Measurements from ENCODE around the gene SMIM36. TPM values are rescaled to one million over a fixed set of nuclear protein-coding genes. Genes with fewer than 3 reads are reported as not detected.
A peak's percentile ranks its signal among the peaks of the same experiment; 100 is the strongest.

Gene SMIM36
- not detected for total RNA-seq
- not detected for polyA plus RNA-seq

DNA sequence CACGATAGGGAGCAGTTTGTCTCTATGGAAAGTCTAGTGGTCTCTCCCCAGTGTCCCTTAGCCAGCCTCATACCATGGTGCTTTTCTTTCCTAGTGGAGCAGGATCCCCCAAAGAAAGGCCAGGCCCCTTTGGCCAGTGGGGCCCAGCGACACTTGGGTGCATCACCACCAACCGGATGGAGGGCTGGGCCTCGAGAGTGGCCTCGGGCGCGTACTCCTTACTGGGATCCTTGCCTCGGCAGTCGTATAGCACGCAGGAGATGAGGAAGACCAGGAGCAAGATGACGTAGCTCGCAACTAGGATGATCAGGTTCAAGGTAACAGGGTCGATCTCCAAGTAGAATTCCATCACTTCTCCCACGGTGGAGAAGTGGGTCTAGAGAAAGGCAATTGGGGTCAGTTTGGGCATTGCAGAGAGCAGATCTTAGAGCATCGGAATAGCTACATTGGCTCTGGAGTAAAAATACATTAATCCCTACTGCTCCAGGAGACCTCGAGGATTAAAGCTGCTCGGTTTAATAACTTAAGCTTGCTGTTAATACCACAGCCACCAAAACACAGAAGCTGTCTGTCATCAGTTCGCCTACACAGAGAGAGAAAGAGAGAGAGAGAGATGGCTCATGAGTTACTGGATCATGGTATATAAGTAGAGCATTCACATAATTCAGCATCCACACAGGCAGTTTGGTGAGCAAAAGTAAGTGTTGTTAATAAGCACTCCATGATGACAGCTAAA lies at the start of gene SMIM36:
Gene SMIM36 (minus strand): TSS at position 467 of the 736 bp plus-strand sequence.
- H3K36me3 Mint-ChIP-seq: no peaks in the 10 kb centered on the region
- H3K9me3 Mint-ChIP-seq: no peaks in the 10 kb centered on the region
- H3K4me3 ChIP-seq (ENCODE audit: low read length): no peak within 1 kb of the TSS
- peaks cover 0 to 4% of the 10 kb centered on the region in 2 donors for H3K27me3 Mint-ChIP-seq
- no peaks in the 10 kb centered on the region for H3K4me1 Mint-ChIP-seq
- ChIA-PET CTCF (no interaction called here), POLR2A (no interaction called here)
- no peaks in the 10 kb centered on the region for H3K36me3 ChIP-seq (ENCODE audit: insufficient read depth, low read length)
- no peak within 1 kb of the TSS for H3K27ac Mint-ChIP-seq
- no peaks in the 10 kb centered on the region for H3K27me3 ChIP-seq (ENCODE audit: insufficient read depth, low read length, poor library complexity, severe bottlenecking)
- H3K9me3 ChIP-seq (ENCODE audit: low read length): no peaks in the 10 kb centered on the region
- H3K4me1 ChIP-seq (ENCODE audit: insufficient read depth, low read length): no peaks in the 10 kb centered on the region
- H3K4me3 Mint-ChIP-seq: no peak within 1 kb of the TSS
- no peak for DNase-seq
- H3K27ac ChIP-seq (ENCODE audit: low read depth, low read length): no peak within 1 kb of the TSS

GRCh38 chr17:55555772-55556171 lies 44.5 kb upstream of the SMIM36 start:
- ChIA-PET POLR2A (no interaction called here), CTCF (no interaction called here)
- DNase-seq: no peak
- peaks cover 0 to 5% (median 0%) of the 10 kb centered on the region in 5 donors for H3K9me3 Mint-ChIP-seq
- H3K36me3 Mint-ChIP-seq: no peaks in the 10 kb centered on the region
- no peaks in the 10 kb centered on the region for H3K27me3 ChIP-seq (ENCODE audit: insufficient read depth, low read length, poor library complexity, severe bottlenecking)
- H3K36me3 ChIP-seq (ENCODE audit: insufficient read depth, low read length): no peaks in the 10 kb centered on the region
- no peak overlapping the region for H3K4me3 Mint-ChIP-seq
- H3K27ac ChIP-seq (ENCODE audit: low read depth, low read length): no peak overlapping the region
- H3K27me3 Mint-ChIP-seq: peaks cover 8 to 22% of the 10 kb centered on the region in 2 donors
- no peaks in the 10 kb centered on the region for H3K9me3 ChIP-seq (ENCODE audit: low read length)
- H3K4me1 Mint-ChIP-seq: no peaks in the 10 kb centered on the region
- peak overlapping the region in 1 of 8 donors; percentile 58 for H3K27ac Mint-ChIP-seq
- no peaks in the 10 kb centered on the region for H3K4me1 ChIP-seq (ENCODE audit: insufficient read depth, low read length)
- H3K4me3 ChIP-seq (ENCODE audit: low read length): no peak overlapping the region

GRCh38 chr17:55549140-55549539 lies 37.9 kb upstream of the SMIM36 start:
- no peaks in the 10 kb centered on the region for H3K36me3 ChIP-seq (ENCODE audit: insufficient read depth, low read length)
- DNase-seq: no peak
- no peak overlapping the region for H3K27ac Mint-ChIP-seq
- H3K27me3 ChIP-seq (ENCODE audit: insufficient read depth, low read length, poor library complexity, severe bottlenecking): no peaks in the 10 kb centered on the region
- H3K4me3 ChIP-seq (ENCODE audit: low read length): no peak overlapping the region
- H3K27me3 Mint-ChIP-seq: peaks cover 5 to 20% of the 10 kb centered on the region in 2 donors
- H3K27ac ChIP-seq (ENCODE audit: low read depth, low read length): no peak overlapping the region
- H3K4me1 Mint-ChIP-seq: no peaks in the 10 kb centered on the region
- ChIA-PET POLR2A (no interaction called here), CTCF (no interaction called here)
- no peak overlapping the region for H3K4me3 Mint-ChIP-seq
- H3K9me3 Mint-ChIP-seq: peaks cover 0 to 2% (median under 1%) of the 10 kb centered on the region in 5 donors
- no peaks in the 10 kb centered on the region for H3K36me3 Mint-ChIP-seq
- no peaks in the 10 kb centered on the region for H3K9me3 ChIP-seq (ENCODE audit: low read length)
- H3K4me1 ChIP-seq (ENCODE audit: insufficient read depth, low read length): no peaks in the 10 kb centered on the region

GRCh38 chr17:55546991-55547664 lies 35.9 kb upstream of the SMIM36 start:
- no peaks in the 10 kb centered on the region for H3K27me3 ChIP-seq (ENCODE audit: insufficient read depth, low read length, poor library complexity, severe bottlenecking)
- H3K9me3 ChIP-seq (ENCODE audit: low read length): no peaks in the 10 kb centered on the region
- Mint-ChIP-seq H3K4me3 (no peak overlapping the region), H3K4me1 (no peaks in the 10 kb centered on the region), H3K27ac (no peak overlapping the region), H3K27me3 (peaks cover 8 to 33% of the 10 kb centered on the region in 2 donors), H3K36me3 (no peaks in the 10 kb centered on the region), H3K9me3 (peaks cover 0 to 9% (median 4%) of the 10 kb centered on the region in 5 donors)
- no peak overlapping the region for H3K4me3 ChIP-seq (ENCODE audit: low read length)
- no peaks in the 10 kb centered on the region for H3K4me1 ChIP-seq (ENCODE audit: insufficient read depth, low read length)
- H3K27ac ChIP-seq (ENCODE audit: low read depth, low read length): no peak overlapping the region
- H3K36me3 ChIP-seq (ENCODE audit: insufficient read depth, low read length): no peaks in the 10 kb centered on the region
- CTCF ChIA-PET: no interaction called here
- no peak for DNase-seq
- POLR2A ChIA-PET: no interaction called here

DNA sequence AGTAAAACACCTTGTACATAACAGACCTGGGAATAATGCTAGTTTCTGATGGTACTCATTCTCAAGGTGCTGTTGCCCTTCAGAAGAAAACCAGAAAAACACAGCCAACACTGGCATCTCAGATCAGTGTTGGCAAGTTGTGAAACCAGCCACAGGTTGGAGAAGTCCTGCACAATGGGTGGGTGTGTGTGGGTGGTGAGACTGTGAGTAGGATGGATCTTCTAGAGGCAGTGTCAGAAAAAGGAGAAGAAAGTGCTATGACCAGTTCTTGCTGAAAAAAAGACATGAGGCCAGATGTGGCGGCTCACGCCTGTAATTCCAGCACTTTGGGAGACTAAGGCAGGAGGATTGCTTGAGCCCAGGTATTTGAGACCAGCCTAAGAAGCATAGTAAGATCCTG lies 35.2 kb upstream of the SMIM36 start:
- H3K27me3 Mint-ChIP-seq: peaks cover 8 to 35% of the 10 kb centered on the region in 2 donors
- H3K9me3 Mint-ChIP-seq: peaks cover 0 to 9% (median 4%) of the 10 kb centered on the region in 5 donors
- no peak overlapping the region for H3K27ac ChIP-seq (ENCODE audit: low read depth, low read length)
- H3K4me3 ChIP-seq (ENCODE audit: low read length): no peak overlapping the region
- ChIA-PET CTCF (no interaction called here), POLR2A (no interaction called here)
- no peaks in the 10 kb centered on the region for H3K36me3 ChIP-seq (ENCODE audit: insufficient read depth, low read length)
- no peak for DNase-seq
- no peak overlapping the region for H3K27ac Mint-ChIP-seq
- H3K4me3 Mint-ChIP-seq: no peak overlapping the region
- H3K4me1 ChIP-seq (ENCODE audit: insufficient read depth, low read length): no peaks in the 10 kb centered on the region
- no peaks in the 10 kb centered on the region for H3K9me3 ChIP-seq (ENCODE audit: low read length)
- H3K36me3 Mint-ChIP-seq: no peaks in the 10 kb centered on the region
- H3K4me1 Mint-ChIP-seq: no peaks in the 10 kb centered on the region
- no peaks in the 10 kb centered on the region for H3K27me3 ChIP-seq (ENCODE audit: insufficient read depth, low read length, poor library complexity, severe bottlenecking)

- no peaks in the 10 kb centered on the region for H3K4me1 ChIP-seq (ENCODE audit: insufficient read depth, low read length)
- Mint-ChIP-seq H3K36me3 (no peaks in the 10 kb centered on the region), H3K4me3 (no peak overlapping the region), H3K4me1 (no peaks in the 10 kb centered on the region), H3K9me3 (peaks cover 0 to 9% (median 4%) of the 10 kb centered on the region in 5 donors), H3K27ac (no peak overlapping the region), H3K27me3 (peaks cover 8 to 38% of the 10 kb centered on the region in 2 donors)
- H3K4me3 ChIP-seq (ENCODE audit: low read length): no peak overlapping the region
- DNase-seq: no peak
- POLR2A ChIA-PET: no interaction called here
- CTCF ChIA-PET: no interaction called here
- no peaks in the 10 kb centered on the region for H3K27me3 ChIP-seq (ENCODE audit: insufficient read depth, low read length, poor library complexity, severe bottlenecking)
- no peaks in the 10 kb centered on the region for H3K9me3 ChIP-seq (ENCODE audit: low read length)
- no peak overlapping the region for H3K27ac ChIP-seq (ENCODE audit: low read depth, low read length)
- H3K36me3 ChIP-seq (ENCODE audit: insufficient read depth, low read length): no peaks in the 10 kb centered on the region
These were observed 34.6 kb upstream of the SMIM36 start for GRCh38 chr17:55545806-55546205.

- Mint-ChIP-seq H3K4me1 (no peaks in the 10 kb centered on the region), H3K36me3 (no peaks in the 10 kb centered on the region), H3K27me3 (peaks cover 8 to 43% of the 10 kb centered on the region in 2 donors), H3K27ac (no peak overlapping the region), H3K4me3 (no peak overlapping the region), H3K9me3 (peaks cover 0 to 9% (median 4%) of the 10 kb centered on the region in 5 donors)
- H3K4me3 ChIP-seq (ENCODE audit: low read length): no peak overlapping the region
- H3K36me3 ChIP-seq (ENCODE audit: insufficient read depth, low read length): no peaks in the 10 kb centered on the region
- no peak for DNase-seq
- no peak overlapping the region for H3K27ac ChIP-seq (ENCODE audit: low read depth, low read length)
- H3K27me3 ChIP-seq (ENCODE audit: insufficient read depth, low read length, poor library complexity, severe bottlenecking): no peaks in the 10 kb centered on the region
- ChIA-PET POLR2A (no interaction called here), CTCF (no interaction called here)
- no peaks in the 10 kb centered on the region for H3K4me1 ChIP-seq (ENCODE audit: insufficient read depth, low read length)
- H3K9me3 ChIP-seq (ENCODE audit: low read length): no peaks in the 10 kb centered on the region
These were observed 32.5 kb upstream of the SMIM36 start for GRCh38 chr17:55543709-55544108.

DNA sequence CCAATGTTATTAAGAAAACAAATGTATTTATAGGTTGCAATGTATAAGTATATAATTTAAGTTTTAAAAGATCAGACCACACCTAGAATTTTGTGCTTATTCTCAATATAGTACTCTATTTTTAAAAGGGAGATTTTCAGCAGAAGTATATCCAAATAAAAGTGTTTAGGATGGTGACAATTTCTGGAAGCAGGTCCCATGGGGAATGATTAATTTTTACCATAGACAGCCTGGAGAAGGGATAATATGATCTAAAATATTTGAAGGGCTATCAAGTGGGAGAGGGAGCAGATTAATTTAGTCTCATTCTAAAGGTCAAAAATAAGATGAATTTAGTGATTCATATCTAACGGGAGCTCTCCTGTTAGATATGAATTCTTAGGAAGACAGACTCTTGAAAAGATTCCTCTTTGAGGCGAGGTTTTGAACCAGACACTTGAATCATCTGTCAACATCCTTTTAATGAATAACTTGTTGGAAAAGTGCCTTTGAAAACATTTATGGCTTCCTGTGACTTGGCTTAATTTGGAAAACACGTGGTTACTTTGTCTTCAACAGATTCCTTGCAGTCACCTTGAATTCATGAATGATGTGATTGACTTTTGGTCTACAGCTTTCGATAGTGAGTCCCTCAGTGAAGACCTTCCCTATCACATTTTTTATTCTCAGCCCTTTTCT lies 29.3 kb upstream of the SMIM36 start:
- ChIA-PET POLR2A (no interaction called here), CTCF (interaction anchor here (1.0 kb wide), 1 partner anchor 14 kb away, joined by 4 read pairs; no protein-coding TSS in a partner anchor)
- Mint-ChIP-seq H3K9me3 (peaks cover 0 to 9% (median 4%) of the 10 kb centered on the region in 5 donors), H3K27me3 (peaks cover 16 to 29% of the 10 kb centered on the region in 2 donors), H3K4me3 (no peak overlapping the region), H3K27ac (no peak overlapping the region), H3K36me3 (no peaks in the 10 kb centered on the region), H3K4me1 (no peaks in the 10 kb centered on the region)
- H3K36me3 ChIP-seq (ENCODE audit: insufficient read depth, low read length): no peaks in the 10 kb centered on the region
- no peak overlapping the region for H3K4me3 ChIP-seq (ENCODE audit: low read length)
- no peak for DNase-seq
- no peak overlapping the region for H3K27ac ChIP-seq (ENCODE audit: low read depth, low read length)
- no peaks in the 10 kb centered on the region for H3K9me3 ChIP-seq (ENCODE audit: low read length)
- no peaks in the 10 kb centered on the region for H3K27me3 ChIP-seq (ENCODE audit: insufficient read depth, low read length, poor library complexity, severe bottlenecking)
- no peaks in the 10 kb centered on the region for H3K4me1 ChIP-seq (ENCODE audit: insufficient read depth, low read length)

All from CD8-positive, alpha-beta memory T cell (primary cell).